H1 (cell line): ENCODE results near the gene PTPN1. TPM values are rescaled to one million over a fixed set of nuclear protein-coding genes. Genes with fewer than 3 reads are reported as not detected.

ENCODE experiments used
- BCL11A ChIP-seq, 2 experiments: IDR thresholded peaks; one replicate each; pipeline ENCODE4 v1.6.1; 2011; ENCODE audit warnings: low read depth in 2 of 2, low read length in 2 of 2, mild to moderate bottlenecking in 2 of 2
- HDAC2 ChIP-seq, 2 experiments: fragments of 300-600 bp in 1 of 2; sonication (generic) in 1 of 2; IDR thresholded peaks; 2 replicates each; pipeline ENCODE4 v1.6.1; 2011 to 2012; ENCODE audit warnings: low read depth in 2 of 2, low read length in 2 of 2, mild to moderate bottlenecking in 2 of 2, moderate library complexity in 2 of 2, borderline replicate concordance in 1 of 2, inconsistent platforms in 1 of 2
- JUN ChIP-seq: IDR thresholded peaks from 2 replicates; pipeline ENCODE4 v1.6.1; 2011; ENCODE audit warnings: low read depth, mild to moderate bottlenecking, improper control_type of control experiment, low read length
- KDM5A ChIP-seq: fragments of 200-600 bp; IDR thresholded peaks from 2 replicates; pipeline ENCODE4 v1.7.1; 2012; ENCODE audit warnings: mild to moderate bottlenecking, low read length, inconsistent platforms, mixed read lengths
- polyA plus RNA-seq, 7 experiments: library from polyadenylated mRNA; depleted of rRNA in 3 of 7; stranded (reverse) in 5 of 7; unstranded in 2 of 7; fragments of >200 nt in 5 of 7; fragments of 200-250 nt in 2 of 7; gene quantifications; 1 replicate in 5 of 7; 2 replicates in 1 of 7; 4 replicates in 1 of 7; pipeline versions ENCODE4 v1.2.1 to v1.2.3, GENCODE V29; 2011 to 2013; ENCODE audit warnings: missing spikeins in 2 of 7, mixed read lengths in 2 of 7
- total RNA-seq: library from RNA; stranded (reverse); fragmentation: NEBNext Ultra II Directional; extraction: Animal tissue kit (Norgen Biotek cat#: 25700); gene quantifications from 2 replicates; pipeline ENCODE4 v1.2.1, GENCODE V29; 2021

Gene PTPN1
- total and polyA plus RNA-seq, 2 of the 8 experiments (the other 6 are each of a cell fraction or from before 2014, with no cell fraction given), result 18.6 to 32.1 TPM

DNA sequence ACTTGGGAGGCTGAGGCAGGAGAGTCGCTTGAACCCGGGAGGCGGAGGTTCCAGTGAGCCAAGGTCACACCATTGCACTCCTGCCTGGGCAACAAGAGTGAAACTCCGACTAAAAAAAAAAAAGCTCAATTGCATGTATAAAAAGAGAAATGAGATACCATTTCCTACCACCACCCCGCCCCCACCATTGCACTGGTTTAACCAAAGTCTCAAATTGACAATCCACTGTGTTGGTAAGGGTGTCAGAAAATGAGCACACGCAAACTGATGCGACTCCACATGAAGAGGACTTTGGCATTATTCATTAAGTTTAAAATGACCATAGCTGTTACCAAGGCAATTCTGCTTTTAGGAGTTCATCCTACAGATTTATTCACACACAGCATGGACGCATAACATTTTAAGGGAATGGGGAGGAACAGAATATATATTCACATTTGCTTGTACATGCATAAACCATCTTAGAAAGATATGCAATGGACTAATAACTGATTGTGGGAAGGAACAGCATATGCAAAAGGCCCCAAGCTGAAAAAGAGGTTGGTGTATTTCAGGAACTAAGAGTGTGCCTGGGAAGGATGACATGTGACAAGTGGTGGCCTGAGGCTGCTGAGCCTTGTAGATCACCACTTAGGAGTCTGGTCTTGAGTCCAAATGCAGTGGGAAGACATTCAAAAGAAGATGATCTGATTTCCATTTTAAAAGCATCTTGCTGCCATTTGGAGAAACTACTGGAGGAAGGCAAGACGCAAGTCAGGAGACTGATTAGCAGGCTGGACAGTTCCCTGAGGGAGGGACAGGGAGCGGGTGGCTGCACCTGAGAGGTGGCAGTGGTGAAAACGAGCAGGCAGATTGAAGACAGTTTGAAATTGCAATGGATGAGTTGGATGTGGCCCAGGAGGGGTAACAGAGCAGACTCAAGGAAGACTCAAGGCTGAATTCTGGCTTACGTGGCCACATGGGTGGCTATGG is 37.2 kb upstream of the PTPN1 start (continued):
- TF ChIP-seq HDAC2 (IDR thresholded peaks at IDR 0.05; ENCODE audit: borderline replicate concordance in 1 of 2, low read depth in 2 of 2, low read length in 2 of 2) (no peak), KDM5A (no peak), JUN (no peak), BCL11A (IDR thresholded peaks at IDR 0.05; ENCODE audit: low read depth in 2 of 2, low read length in 2 of 2) (no peak)
- TF ChIP-seq, all 59 proteins: peak for 0
